Measurements from ENCODE around the gene ENTR1. TPM values are rescaled to one million over a fixed set of nuclear protein-coding genes. Genes with fewer than 3 reads are reported as not detected.

ENTR1 gene
- polyA plus RNA-seq, 3 donors = 3.3 to 60.0 (median 9.6) TPM

DNA sequence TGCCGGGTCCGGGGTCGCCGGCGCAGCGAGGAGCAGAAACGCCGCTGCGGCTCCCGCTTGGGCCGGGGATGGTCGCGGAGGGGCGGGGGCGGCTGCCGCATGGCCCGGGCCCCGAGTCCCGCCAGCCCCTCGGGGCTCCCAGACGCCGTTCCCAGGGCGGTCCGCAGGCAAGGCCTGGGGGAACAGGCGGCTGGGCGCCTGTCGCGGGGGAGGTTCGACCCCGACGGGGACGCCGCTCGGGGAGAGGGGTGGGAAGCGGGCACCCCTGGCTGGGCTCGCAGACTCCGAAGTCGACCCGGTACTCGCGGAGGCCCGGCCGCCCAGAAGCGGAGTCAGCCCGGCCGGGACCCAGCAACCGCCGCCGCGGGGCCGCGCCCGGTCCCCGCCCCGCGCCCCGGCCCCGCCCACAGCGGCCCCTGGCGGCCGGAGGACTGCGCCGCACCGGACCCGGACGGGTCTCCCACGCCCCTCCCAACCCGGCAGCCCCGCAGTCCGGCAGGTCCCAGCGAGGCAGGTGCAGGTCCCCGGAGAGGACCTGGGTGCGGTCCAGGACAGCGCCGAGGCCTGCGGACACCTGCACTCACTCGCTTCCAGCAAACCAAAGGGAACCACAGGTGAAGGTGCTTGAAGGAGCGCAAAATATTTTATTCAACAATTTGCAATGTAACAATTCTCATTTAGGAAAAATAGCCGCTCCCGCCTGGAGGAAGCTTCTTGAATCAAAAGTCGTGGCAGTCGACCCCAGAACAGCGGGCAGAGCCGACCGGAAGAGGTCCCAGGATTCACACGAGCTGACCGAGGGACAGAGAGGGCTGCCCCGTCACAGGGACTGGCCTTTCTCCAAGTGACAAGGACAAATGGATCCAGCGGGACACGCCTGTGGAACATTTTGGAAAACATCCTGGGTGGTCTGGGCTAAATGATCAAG is 29.3 kb upstream of the ENTR1 start, which contains the start of gene INPP5E:
TSS of gene INPP5E (minus strand) at position 365 of the 928 bp plus-strand sequence. CDS start 426 bp downstream, outside the sequence.
- Mint-ChIP-seq H3K4me3 (peak within 1 kb of the TSS; percentile 79 to 89), H3K27me3 (ENCODE audit: low read depth in 3 of 3) (peaks cover 5 to 11% (median 6%) of the 10 kb centered on the region in 3 donors), H3K27ac (peak within 1 kb of the TSS in 2 of 7 donors; percentile 18 to 62), H3K9me3 (no peaks in the 10 kb centered on the region), H3K36me3 (peaks cover 35 to 62% of the 10 kb centered on the region in 2 donors), H3K4me1 (peaks cover 25% of the 10 kb centered on the region)
- 7% methylated on average over 86 of the region's 90 CpGs for WGBS (ENCODE audit: insufficient coverage)
- peak; percentile 49 to 65 (median 60) for DNase-seq
- H3K27me3 ChIP-seq (ENCODE audit: control insufficient read depth in 2 of 2, insufficient read depth in 2 of 2, low read length in 2 of 2) = peaks cover 0 to 4% of the 10 kb centered on the region in 2 donors
- no peaks in the 10 kb centered on the region for H3K9me3 ChIP-seq (replicated peaks in 1 of 2; ENCODE audit: control insufficient read depth in 1 of 2, insufficient read depth in 1 of 2, low read length in 2 of 2)
- H3K9ac ChIP-seq (ENCODE audit: insufficient read depth, low read length, poor library complexity, severe bottlenecking) = peak within 1 kb of the TSS; percentile 84
- intact Hi-C loops (cut with micrococcal nuclease) = no loop called here
- peaks cover 36 to 43% of the 10 kb centered on the region in 2 donors for H3K36me3 ChIP-seq (replicated peaks in 1 of 2; ENCODE audit: control insufficient read depth in 1 of 2, insufficient read depth in 2 of 2, low read length in 2 of 2)
- no peak within 1 kb of the TSS for H3K27ac ChIP-seq (ENCODE audit: low read depth in 1 of 2, low read length in 2 of 2)
- H3K4me3 ChIP-seq (replicated peaks in 1 of 3; ENCODE audit: low read depth in 2 of 3, low read length in 3 of 3) = peak within 1 kb of the TSS; percentile 55 to 84 (median 75)
- H2AFZ ChIP-seq (ENCODE audit: insufficient read depth, low read depth, low read length, poor library complexity, severe bottlenecking) = peak within 1 kb of the TSS; percentile 81
- H4K20me1 ChIP-seq (ENCODE audit: insufficient read depth, low read length) = peaks cover 34% of the 10 kb centered on the region
- H3K4me2 ChIP-seq (replicated peaks; ENCODE audit: extremely low read depth, low read length, poor library complexity, severe bottlenecking) = peak within 1 kb of the TSS; percentile 99
- TF ChIP-seq, protein P1, sequence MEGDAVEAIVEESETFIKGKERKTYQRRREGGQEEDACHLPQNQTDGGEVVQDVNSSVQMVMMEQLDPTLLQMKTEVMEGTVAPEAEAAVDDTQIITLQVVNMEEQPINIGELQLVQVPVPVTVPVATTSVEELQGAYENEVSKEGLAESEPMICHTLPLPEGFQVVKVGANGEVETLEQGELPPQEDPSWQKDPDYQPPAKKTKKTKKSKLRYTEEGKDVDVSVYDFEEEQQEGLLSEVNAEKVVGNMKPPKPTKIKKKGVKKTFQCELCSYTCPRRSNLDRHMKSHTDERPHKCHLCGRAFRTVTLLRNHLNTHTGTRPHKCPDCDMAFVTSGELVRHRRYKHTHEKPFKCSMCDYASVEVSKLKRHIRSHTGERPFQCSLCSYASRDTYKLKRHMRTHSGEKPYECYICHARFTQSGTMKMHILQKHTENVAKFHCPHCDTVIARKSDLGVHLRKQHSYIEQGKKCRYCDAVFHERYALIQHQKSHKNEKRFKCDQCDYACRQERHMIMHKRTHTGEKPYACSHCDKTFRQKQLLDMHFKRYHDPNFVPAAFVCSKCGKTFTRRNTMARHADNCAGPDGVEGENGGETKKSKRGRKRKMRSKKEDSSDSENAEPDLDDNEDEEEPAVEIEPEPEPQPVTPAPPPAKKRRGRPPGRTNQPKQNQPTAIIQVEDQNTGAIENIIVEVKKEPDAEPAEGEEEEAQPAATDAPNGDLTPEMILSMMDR (IDR thresholded peaks at IDR 0.05) = peak; percentile 87
- H3K79me2 ChIP-seq (ENCODE audit: insufficient read depth, low read length) = peaks cover 18% of the 10 kb centered on the region
- H3K4me1 ChIP-seq (ENCODE audit: control insufficient read depth in 1 of 2, insufficient read depth in 2 of 2, low read length in 2 of 2) = peaks cover 23 to 27% of the 10 kb centered on the region in 2 donors

All from CD14-positive monocyte (primary cell).